PC-9 (cell line): Measurements from ENCODE around the gene SCAPER.

Experiments used
- EZH2 ChIP-seq: fragments of 200-600 bp; sonication (generic); IDR thresholded peaks from 2 replicates; pipeline ENCODE4 v1.8.0; 2017; ENCODE audit warnings: antibody characterized with exemption, low read depth
- TF ChIP-seq, protein P1 (sequence below): fragments of 200-600 bp; sonication (generic); conservative IDR thresholded peaks from 2 replicates; pipeline ENCODE4 v1.6.1; 2017; ENCODE audit warnings: mixed run types, antibody characterized with exemption, mild to moderate bottlenecking, moderate library complexity

GRCh38 chr15:76431971-76432370 is 473.2 kb downstream of the SCAPER start:
- TF ChIP-seq, protein P1, sequence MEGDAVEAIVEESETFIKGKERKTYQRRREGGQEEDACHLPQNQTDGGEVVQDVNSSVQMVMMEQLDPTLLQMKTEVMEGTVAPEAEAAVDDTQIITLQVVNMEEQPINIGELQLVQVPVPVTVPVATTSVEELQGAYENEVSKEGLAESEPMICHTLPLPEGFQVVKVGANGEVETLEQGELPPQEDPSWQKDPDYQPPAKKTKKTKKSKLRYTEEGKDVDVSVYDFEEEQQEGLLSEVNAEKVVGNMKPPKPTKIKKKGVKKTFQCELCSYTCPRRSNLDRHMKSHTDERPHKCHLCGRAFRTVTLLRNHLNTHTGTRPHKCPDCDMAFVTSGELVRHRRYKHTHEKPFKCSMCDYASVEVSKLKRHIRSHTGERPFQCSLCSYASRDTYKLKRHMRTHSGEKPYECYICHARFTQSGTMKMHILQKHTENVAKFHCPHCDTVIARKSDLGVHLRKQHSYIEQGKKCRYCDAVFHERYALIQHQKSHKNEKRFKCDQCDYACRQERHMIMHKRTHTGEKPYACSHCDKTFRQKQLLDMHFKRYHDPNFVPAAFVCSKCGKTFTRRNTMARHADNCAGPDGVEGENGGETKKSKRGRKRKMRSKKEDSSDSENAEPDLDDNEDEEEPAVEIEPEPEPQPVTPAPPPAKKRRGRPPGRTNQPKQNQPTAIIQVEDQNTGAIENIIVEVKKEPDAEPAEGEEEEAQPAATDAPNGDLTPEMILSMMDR, result no peak
- no peak for TF ChIP-seq EZH2
